Karpas-422 (cell line): ENCODE results near the gene CORO2B. TPM values are rescaled to one million over a fixed set of nuclear protein-coding genes. Genes with fewer than 3 reads are reported as not detected.
"Not testable (repeated sequence)": the region's sequence is repeated elsewhere in the genome, so short reads cannot be mapped to it uniquely, and the experiment has no call there.

Source experiments
- DNase-seq: peaks from one replicate; pipeline ENCODE4 v3.0.0-alpha.2; 2015
- H2AFZ ChIP-seq: fragments of 200-600 bp; sonication (generic); 2 replicates; pipeline ENCODE4 v1.6.1; 2014; ENCODE audit warnings: antibody characterized with exemption, low read length, mixed read lengths
- H3K27ac ChIP-seq: fragments of 200-600 bp; sonication (generic); 2 replicates; pipeline ENCODE4 v1.5.1; 2014; ENCODE audit warnings: mild to moderate bottlenecking, low read length, moderate library complexity
- H3K27me3 ChIP-seq: fragments of 200-600 bp; sonication (generic); 2 replicates; pipeline ENCODE4 v1.6.1; 2014; ENCODE audit warnings: low read length, mixed read lengths
- H3K36me3 ChIP-seq: fragments of 200-600 bp; sonication (generic); 2 replicates; pipeline ENCODE4 v1.6.1; 2014; ENCODE audit warnings: low read length, mixed read lengths; ENCODE audit not compliant: insufficient read depth
- H3K4me1 ChIP-seq: fragments of 200-600 bp; sonication (generic); 2 replicates; pipeline ENCODE4 v1.6.1; 2014; ENCODE audit warnings: mild to moderate bottlenecking, low read length, mixed read lengths
- H3K4me2 ChIP-seq: fragments of 200-600 bp; sonication (generic); 2 replicates; pipeline ENCODE4 v1.6.1; 2014; ENCODE audit warnings: low read length, low read depth, mild to moderate bottlenecking; ENCODE audit not compliant: poor library complexity, severe bottlenecking
- H3K4me3 ChIP-seq: fragments of 200-600 bp; sonication (generic); 2 replicates; pipeline ENCODE4 v1.5.1; 2014; ENCODE audit warnings: mild to moderate bottlenecking, antibody characterized with exemption, low read length, mixed read lengths
- H3K79me2 ChIP-seq: fragments of 200-600 bp; sonication (generic); 2 replicates; pipeline ENCODE4 v1.6.1; 2014; ENCODE audit warnings: mild to moderate bottlenecking, low read length, mixed read lengths
- H3K9ac ChIP-seq: fragments of 200-600 bp; sonication (generic); 2 replicates; pipeline ENCODE4 v1.6.0; 2014; ENCODE audit warnings: low read length
- H3K9me2 ChIP-seq: fragments of 200-600 bp; sonication (generic), shearing (Covaris generic); replicated peaks from 2 replicates; pipeline ENCODE4 v1.6.0; 2014; ENCODE audit warnings: mild to moderate bottlenecking, low read length, moderate library complexity; ENCODE audit not compliant: insufficient read depth
- H3K9me3 ChIP-seq: fragments of 300-700, 200-600 bp; sonication (generic); 2 replicates; pipeline ENCODE4 v1.6.1; 2014; ENCODE audit warnings: low read length, mixed read lengths
- H4K20me1 ChIP-seq: fragments of 200-600 bp; sonication (generic); 2 replicates; pipeline ENCODE4 v1.6.1; 2014; ENCODE audit warnings: mild to moderate bottlenecking, antibody characterized with exemption, low read length, low read depth; ENCODE audit not compliant: insufficient read depth
- total RNA-seq: library from RNA; depleted of rRNA; stranded (reverse); fragments of >200 nt; shearing (Covaris generic); gene quantifications from 2 replicates; pipeline ENCODE4 v1.2.3, GENCODE V29; 2014; ENCODE audit warnings: low replicate concordance

Gene CORO2B
- total RNA-seq, 1 experiment from 2014 or later = 0.26 TPM

DNA sequence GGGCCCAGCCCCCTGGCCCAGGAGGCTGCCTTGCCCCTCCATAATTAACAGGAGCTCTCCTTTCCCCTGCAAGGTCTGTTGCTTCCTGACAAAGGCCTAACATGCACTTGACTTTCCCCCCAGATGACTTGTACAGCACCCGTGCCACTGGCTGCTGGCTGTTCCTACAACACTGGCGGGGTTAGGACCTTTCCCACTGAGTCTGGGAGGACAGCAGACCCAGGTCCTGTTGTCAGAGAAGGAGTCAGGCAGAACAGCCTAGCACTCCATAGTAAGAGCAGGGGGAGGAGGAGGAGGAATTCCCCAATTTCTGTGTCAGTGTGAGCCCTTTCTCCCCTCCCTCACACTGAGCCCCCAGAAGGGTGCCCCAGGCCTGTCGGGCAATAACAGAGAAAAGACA is 99.2 kb downstream of the CORO2B start:
- no peaks in the 10 kb centered on the region for H4K20me1 ChIP-seq
- H3K36me3 ChIP-seq = no peaks in the 10 kb centered on the region
- H3K27ac ChIP-seq = no peak overlapping the region
- H3K9me3 ChIP-seq = no peaks in the 10 kb centered on the region
- H3K4me2 ChIP-seq = no peak overlapping the region
- H3K79me2 ChIP-seq = no peaks in the 10 kb centered on the region
- H3K9ac ChIP-seq = no peak overlapping the region
- no peak overlapping the region for H3K4me3 ChIP-seq
- H3K27me3 ChIP-seq = no peaks in the 10 kb centered on the region
- H2AFZ ChIP-seq = no peak overlapping the region
- H3K4me1 ChIP-seq = peaks cover 4% of the 10 kb centered on the region
- peak; percentile 20 for DNase-seq
- H3K9me2 ChIP-seq = no peaks in the 10 kb centered on the region

GRCh38 chr15:68678746-68679145 is 100.0 kb downstream of the CORO2B start:
- no peaks in the 10 kb centered on the region for H3K9me2 ChIP-seq
- peaks cover 6% of the 10 kb centered on the region for H3K4me1 ChIP-seq
- no peaks in the 10 kb centered on the region for H3K9me3 ChIP-seq
- peak; percentile 19 for DNase-seq
- no peaks in the 10 kb centered on the region for H3K27me3 ChIP-seq
- H3K4me2 ChIP-seq = no peak overlapping the region
- no peaks in the 10 kb centered on the region for H4K20me1 ChIP-seq
- no peaks in the 10 kb centered on the region for H3K36me3 ChIP-seq
- no peaks in the 10 kb centered on the region for H3K79me2 ChIP-seq
- H3K4me3 ChIP-seq = no peak overlapping the region
- H3K27ac ChIP-seq = no peak overlapping the region
- no peak overlapping the region for H3K9ac ChIP-seq
- H2AFZ ChIP-seq = no peak overlapping the region

DNA sequence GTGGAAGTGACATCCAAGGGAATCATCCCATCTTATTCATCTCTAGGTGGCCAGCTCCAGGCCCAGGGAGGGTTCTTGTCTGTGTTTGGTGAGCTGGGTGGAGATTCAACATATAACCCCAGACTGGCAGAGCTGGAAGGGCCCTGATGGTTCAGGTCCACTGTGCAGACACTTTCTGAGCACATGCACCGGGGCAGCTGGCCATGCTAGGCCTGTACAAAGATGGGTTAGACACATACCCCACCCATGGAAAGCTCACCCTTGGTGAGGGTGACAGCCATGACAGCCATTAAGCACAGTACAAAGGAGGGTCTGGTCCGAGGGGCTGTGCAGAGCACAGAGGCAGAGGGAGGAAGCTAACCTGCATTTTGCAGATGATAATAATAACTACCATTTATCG is 100.4 kb downstream of the CORO2B start:
- no peak overlapping the region for H3K4me3 ChIP-seq
- H3K27ac ChIP-seq = no peak overlapping the region
- H3K79me2 ChIP-seq = no peaks in the 10 kb centered on the region
- no peaks in the 10 kb centered on the region for H3K27me3 ChIP-seq
- H3K4me1 ChIP-seq = peaks cover 5% of the 10 kb centered on the region; the same call in 1 of the 2 replicates
- H3K9ac ChIP-seq = no peak overlapping the region
- no peak overlapping the region for H3K4me2 ChIP-seq
- H3K36me3 ChIP-seq = no peaks in the 10 kb centered on the region
- DNase-seq = peak; percentile 30
- no peaks in the 10 kb centered on the region for H4K20me1 ChIP-seq
- H2AFZ ChIP-seq = no peak overlapping the region
- no peaks in the 10 kb centered on the region for H3K9me2 ChIP-seq
- no peaks in the 10 kb centered on the region for H3K9me3 ChIP-seq

- no peaks in the 10 kb centered on the region for H3K27me3 ChIP-seq
- no peak overlapping the region for H3K9ac ChIP-seq
- H3K9me2 ChIP-seq = no peaks in the 10 kb centered on the region
- H3K79me2 ChIP-seq = no peaks in the 10 kb centered on the region
- H3K4me1 ChIP-seq = peaks cover 5% of the 10 kb centered on the region; the same call in 1 of the 2 replicates
- H3K36me3 ChIP-seq = no peaks in the 10 kb centered on the region
- H3K9me3 ChIP-seq = no peaks in the 10 kb centered on the region
- no peak overlapping the region for H3K4me3 ChIP-seq
- no peaks in the 10 kb centered on the region for H4K20me1 ChIP-seq
- H3K27ac ChIP-seq = no peak overlapping the region
- H2AFZ ChIP-seq = no peak overlapping the region
- DNase-seq = no peak
- no peak overlapping the region for H3K4me2 ChIP-seq
These were observed 101.2 kb downstream of the CORO2B start for GRCh38 chr15:68679961-68680371.

DNA sequence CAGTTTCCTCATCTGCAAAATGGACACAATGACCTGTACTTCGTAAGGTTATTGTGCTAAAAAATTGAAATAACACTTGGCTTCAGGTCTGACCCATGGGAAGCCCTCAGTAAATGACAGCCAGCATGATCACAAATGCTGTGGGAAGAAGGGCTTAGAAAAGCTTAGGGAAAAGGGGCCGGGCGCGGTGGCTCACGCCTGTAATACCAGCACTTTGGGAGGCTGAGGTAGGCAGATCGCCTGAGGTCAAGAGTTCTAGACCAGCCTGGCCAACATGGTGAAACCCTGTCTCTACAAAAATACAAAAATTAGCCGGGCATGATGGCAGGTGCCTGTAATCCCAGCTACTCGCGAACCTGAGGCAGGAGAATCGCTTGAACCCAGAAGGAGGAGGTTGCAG is 102.0 kb downstream of the CORO2B start:
- not testable (repeated sequence) for H3K4me2 ChIP-seq, H2AFZ ChIP-seq, H3K9me2 ChIP-seq, H3K4me3 ChIP-seq, DNase-seq, H4K20me1 ChIP-seq, H3K9ac ChIP-seq, H3K79me2 ChIP-seq, H3K27ac ChIP-seq, H3K4me1 ChIP-seq, H3K9me3 ChIP-seq, H3K27me3 ChIP-seq, H3K36me3 ChIP-seq

DNA sequence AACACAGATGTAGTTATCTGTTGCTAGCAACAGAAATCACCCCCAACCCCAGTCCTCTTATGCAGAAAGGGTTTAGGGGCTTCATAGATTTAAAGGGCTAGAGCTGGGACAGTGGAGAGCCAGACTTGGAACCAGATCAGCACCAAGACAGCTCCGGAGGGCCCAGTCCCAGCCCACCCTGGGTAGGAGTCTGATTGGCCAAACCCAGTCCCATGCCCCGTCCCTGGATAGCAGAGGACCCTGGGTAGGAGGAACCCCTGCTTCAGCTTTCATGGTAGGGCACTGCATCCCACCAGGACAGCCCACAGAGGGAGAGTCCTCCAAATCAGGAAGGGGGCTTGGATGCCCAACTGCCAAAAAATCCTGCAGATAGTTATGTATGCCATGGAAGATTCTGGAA is 103.0 kb downstream of the CORO2B start:
- no peak overlapping the region for H3K9ac ChIP-seq
- no peaks in the 10 kb centered on the region for H3K9me2 ChIP-seq
- H3K79me2 ChIP-seq = no peaks in the 10 kb centered on the region
- no peaks in the 10 kb centered on the region for H3K27me3 ChIP-seq
- peaks cover 5% of the 10 kb centered on the region; the same call in 1 of the 2 replicates for H3K4me1 ChIP-seq
- no peak overlapping the region for H3K4me2 ChIP-seq
- DNase-seq = peak; percentile 26
- H3K36me3 ChIP-seq = no peaks in the 10 kb centered on the region
- H3K27ac ChIP-seq = no peak overlapping the region
- H2AFZ ChIP-seq = no peak overlapping the region
- H3K9me3 ChIP-seq = no peaks in the 10 kb centered on the region
- H3K4me3 ChIP-seq = no peak overlapping the region
- H4K20me1 ChIP-seq = no peaks in the 10 kb centered on the region

DNA sequence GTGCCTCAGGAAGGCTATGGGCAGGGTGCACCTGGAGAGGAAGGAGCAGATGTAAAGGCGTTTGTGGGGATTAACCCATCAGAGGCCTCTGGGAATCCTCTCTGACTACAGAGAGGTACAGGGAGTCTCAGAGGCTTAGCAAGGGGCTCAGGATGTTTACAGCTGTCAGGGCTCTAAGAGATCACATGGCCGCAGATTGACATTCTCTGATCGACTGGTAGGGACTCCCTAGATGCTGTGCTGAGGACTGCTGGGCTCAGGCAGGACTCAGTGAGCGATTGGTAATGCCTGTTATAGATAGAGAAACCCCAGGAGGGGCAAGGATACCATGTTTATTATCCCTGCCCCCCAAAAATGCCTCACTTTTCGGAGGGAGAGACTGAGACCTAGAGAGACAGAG is 103.5 kb downstream of the CORO2B start:
- peak; percentile 48 for DNase-seq
- Histone ChIP-seq H3K27ac (no peak overlapping the region), H3K4me1 (peaks cover 5% of the 10 kb centered on the region; the same call in 1 of the 2 replicates), H3K4me2 (no peak overlapping the region), H3K9me2 (no peaks in the 10 kb centered on the region), H3K9ac (no peak overlapping the region), H3K9me3 (no peaks in the 10 kb centered on the region), H3K27me3 (no peaks in the 10 kb centered on the region), H3K79me2 (no peaks in the 10 kb centered on the region), H4K20me1 (no peaks in the 10 kb centered on the region), H3K4me3 (no peak overlapping the region), H3K36me3 (no peaks in the 10 kb centered on the region), H2AFZ (no peak overlapping the region)

DNA sequence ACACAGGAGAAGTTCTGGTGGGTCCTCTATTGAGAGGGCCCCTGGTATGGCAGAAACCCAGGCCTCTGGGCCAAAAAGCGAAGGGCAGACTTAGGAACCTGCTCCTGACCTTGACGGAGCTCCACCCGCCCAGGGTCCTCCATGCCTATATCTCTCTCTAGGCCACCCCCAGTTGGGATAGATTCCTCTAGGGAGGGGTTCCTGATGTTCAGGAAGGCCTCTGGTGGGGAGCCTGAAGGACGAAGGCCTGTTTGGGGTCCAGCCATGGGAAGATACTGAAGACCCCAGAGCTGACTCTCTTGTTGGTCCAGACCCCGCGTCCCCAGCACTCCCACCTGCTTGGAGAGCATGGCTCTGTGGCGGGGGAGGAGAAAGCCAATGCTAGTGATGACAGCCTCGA is 104.2 kb downstream of the CORO2B start:
- H4K20me1 ChIP-seq = no peaks in the 10 kb centered on the region
- H3K9ac ChIP-seq = no peak overlapping the region
- DNase-seq = peak; percentile 21
- H3K79me2 ChIP-seq = no peaks in the 10 kb centered on the region
- H3K4me2 ChIP-seq = no peak overlapping the region
- peaks cover 5% of the 10 kb centered on the region; the same call in 1 of the 2 replicates for H3K4me1 ChIP-seq
- H3K36me3 ChIP-seq = no peaks in the 10 kb centered on the region
- H3K9me3 ChIP-seq = no peaks in the 10 kb centered on the region
- no peak overlapping the region for H3K4me3 ChIP-seq
- no peaks in the 10 kb centered on the region for H3K27me3 ChIP-seq
- H3K27ac ChIP-seq = no peak overlapping the region
- H3K9me2 ChIP-seq = no peaks in the 10 kb centered on the region
- H2AFZ ChIP-seq = no peak overlapping the region

- H3K27me3 ChIP-seq = no peaks in the 10 kb centered on the region
- H3K27ac ChIP-seq = no peak overlapping the region
- no peak overlapping the region for H3K4me3 ChIP-seq
- no peaks in the 10 kb centered on the region for H4K20me1 ChIP-seq
- H3K9me3 ChIP-seq = no peaks in the 10 kb centered on the region
- no peaks in the 10 kb centered on the region for H3K9me2 ChIP-seq
- H3K4me1 ChIP-seq = peaks cover 5% of the 10 kb centered on the region; the same call in 1 of the 2 replicates
- no peak for DNase-seq
- no peaks in the 10 kb centered on the region for H3K79me2 ChIP-seq
- H3K4me2 ChIP-seq = no peak overlapping the region
- H3K36me3 ChIP-seq = no peaks in the 10 kb centered on the region
- no peak overlapping the region for H2AFZ ChIP-seq
- H3K9ac ChIP-seq = no peak overlapping the region
These were observed 104.8 kb downstream of the CORO2B start for GRCh38 chr15:68683551-68683950.
